ENCODE results near the gene PNMA8C.
"Not testable (repeated sequence)": the region's sequence is repeated elsewhere in the genome, so short reads cannot be mapped to it uniquely, and the experiment has no call there.

PNMA8C gene

GRCh38 chr19:46411925-46412649 lies 16.6 kb downstream of the PNMA8C start:
- DNase-seq = no peak

- DNase-seq = no peak
Observed at GRCh38 chr19:46411088-46411924, 17.4 kb downstream of the PNMA8C start.

GRCh38 chr19:46410205-46411087 lies 18.3 kb downstream of the PNMA8C start:
- no peak for DNase-seq

- DNase-seq = no peak
Observed at GRCh38 chr19:46409191-46409590, 19.5 kb downstream of the PNMA8C start.

GRCh38 chr19:46408664-46409039 lies 20.1 kb downstream of the PNMA8C start:
- DNase-seq = peak in 31 of 58 donors; percentile 9 to 68 (median 37)

GRCh38 chr19:46407856-46408663 lies 20.7 kb downstream of the PNMA8C start:
- no peak for DNase-seq

- no peak for DNase-seq
Observed at GRCh38 chr19:46406976-46407375, 21.8 kb downstream of the PNMA8C start.

- no peak for DNase-seq
Observed at GRCh38 chr19:46404753-46405468, 23.8 kb downstream of the PNMA8C start.

- DNase-seq = peak in 8 of 58 donors; percentile 14 to 45 (median 28)
Observed at GRCh38 chr19:46404055-46404752, 24.5 kb downstream of the PNMA8C start.

GRCh38 chr19:46402725-46403124 lies 26.0 kb downstream of the PNMA8C start:
- no peak for DNase-seq

- not testable (repeated sequence) for DNase-seq
Observed at GRCh38 chr19:46397801-46398479, 30.8 kb downstream of the PNMA8C start.

GRCh38 chr19:46394402-46394797 lies 34.3 kb downstream of the PNMA8C start:
- DNase-seq = no peak

GRCh38 chr19:46393456-46394401 lies 35.0 kb downstream of the PNMA8C start:
- DNase-seq = no peak

- DNase-seq = peak in 1 of 58 donors; percentile 20
Observed at GRCh38 chr19:46392837-46393236, 35.9 kb downstream of the PNMA8C start.

GRCh38 chr19:46392252-46392801 lies 36.4 kb downstream of the PNMA8C start:
- DNase-seq = peak in 8 of 58 donors; percentile 13 to 51 (median 22)

- DNase-seq = no peak
Observed at GRCh38 chr19:46391296-46392251, 37.2 kb downstream of the PNMA8C start.

All from anterior cingulate cortex (tissue), 58 donors.